ENCODE measurements around the gene PTPRM. TPM values are rescaled to one million over a fixed set of nuclear protein-coding genes. Genes with fewer than 3 reads are reported as not detected.

The PTPRM gene
- total RNA-seq, 4 donors from 2014 or later = 206 to 337 (median 255) TPM

- no peak for TF ChIP-seq CTCF (IDR thresholded peaks at IDR 0.05; ENCODE audit: low read depth)
Measured at GRCh38 chr18:7725473-7725872, 158.4 kb downstream of the PTPRM start.

GRCh38 chr18:7725897-7726296 is 158.8 kb downstream of the PTPRM start:
- no peak for TF ChIP-seq CTCF (IDR thresholded peaks at IDR 0.05; ENCODE audit: low read depth)

- no peak for TF ChIP-seq CTCF (IDR thresholded peaks at IDR 0.05; ENCODE audit: low read depth)
Measured at GRCh38 chr18:7726522-7726921, 159.4 kb downstream of the PTPRM start.

- no peak for TF ChIP-seq CTCF (IDR thresholded peaks at IDR 0.05; ENCODE audit: low read depth)
Measured at GRCh38 chr18:7727361-7728076, 160.4 kb downstream of the PTPRM start.

GRCh38 chr18:7728297-7728696 is 161.2 kb downstream of the PTPRM start:
- TF ChIP-seq CTCF (IDR thresholded peaks at IDR 0.05; ENCODE audit: low read depth) = no peak

- TF ChIP-seq CTCF (IDR thresholded peaks at IDR 0.05; ENCODE audit: low read depth) = no peak
Measured at GRCh38 chr18:7729868-7730267, 162.8 kb downstream of the PTPRM start.

GRCh38 chr18:7730682-7731081 is 163.6 kb downstream of the PTPRM start:
- no peak for TF ChIP-seq CTCF (IDR thresholded peaks at IDR 0.05; ENCODE audit: low read depth)

Measured in subcutaneous adipose tissue (tissue), 4 donors.